Uterus (tissue), 2 donors: ENCODE measurements around the gene SCAMP4.

ENCODE experiments used
- POLR2A ChIP-seq, 2 donors: fragments of 450-650 bp; IDR thresholded peaks; one replicate each; pipeline ENCODE4 v1.6.1; 2016; ENCODE audit warnings: antibody characterized with exemption in 2 of 2, mild to moderate bottlenecking in 1 of 2, moderate library complexity in 1 of 2
- TF ChIP-seq, protein P1 (sequence below), 4 experiments: fragments of 200-600 bp in 2 of 4; fragments of 450-650 bp in 2 of 4; sonication (generic) in 2 of 4; IDR thresholded peaks; one replicate each; pipeline ENCODE4 v1.5.1; 2016 to 2019; ENCODE audit warnings: antibody characterized with exemption in 4 of 4, mild to moderate bottlenecking in 2 of 4, moderate library complexity in 1 of 4

DNA sequence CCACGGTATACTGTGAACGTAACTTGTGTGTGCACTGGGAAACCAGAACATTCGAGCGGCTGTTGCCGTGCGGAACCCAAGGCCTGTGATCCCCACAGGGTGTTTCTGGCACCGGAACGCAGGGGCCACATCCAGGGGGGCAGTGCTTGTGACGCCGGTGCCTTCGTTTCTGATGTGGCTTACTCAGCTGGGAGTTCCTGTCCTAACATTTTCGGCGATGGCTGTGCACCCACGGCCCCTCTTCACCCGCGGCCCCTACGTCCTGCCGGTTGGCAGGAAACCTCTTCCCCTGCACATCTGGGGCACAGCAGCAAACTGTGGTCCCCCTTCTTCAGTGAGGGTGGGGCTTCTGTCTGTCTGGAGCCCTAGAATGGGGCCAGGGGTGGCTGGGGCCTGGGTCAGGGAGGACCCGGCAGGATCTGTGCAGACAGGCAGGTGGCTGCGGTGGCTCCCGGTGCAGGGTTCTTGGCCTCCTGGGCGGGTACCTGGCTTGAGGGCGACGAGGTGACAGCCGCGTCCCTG, 61.9 kb downstream of the SCAMP4 start:
- TF ChIP-seq, protein P1, sequence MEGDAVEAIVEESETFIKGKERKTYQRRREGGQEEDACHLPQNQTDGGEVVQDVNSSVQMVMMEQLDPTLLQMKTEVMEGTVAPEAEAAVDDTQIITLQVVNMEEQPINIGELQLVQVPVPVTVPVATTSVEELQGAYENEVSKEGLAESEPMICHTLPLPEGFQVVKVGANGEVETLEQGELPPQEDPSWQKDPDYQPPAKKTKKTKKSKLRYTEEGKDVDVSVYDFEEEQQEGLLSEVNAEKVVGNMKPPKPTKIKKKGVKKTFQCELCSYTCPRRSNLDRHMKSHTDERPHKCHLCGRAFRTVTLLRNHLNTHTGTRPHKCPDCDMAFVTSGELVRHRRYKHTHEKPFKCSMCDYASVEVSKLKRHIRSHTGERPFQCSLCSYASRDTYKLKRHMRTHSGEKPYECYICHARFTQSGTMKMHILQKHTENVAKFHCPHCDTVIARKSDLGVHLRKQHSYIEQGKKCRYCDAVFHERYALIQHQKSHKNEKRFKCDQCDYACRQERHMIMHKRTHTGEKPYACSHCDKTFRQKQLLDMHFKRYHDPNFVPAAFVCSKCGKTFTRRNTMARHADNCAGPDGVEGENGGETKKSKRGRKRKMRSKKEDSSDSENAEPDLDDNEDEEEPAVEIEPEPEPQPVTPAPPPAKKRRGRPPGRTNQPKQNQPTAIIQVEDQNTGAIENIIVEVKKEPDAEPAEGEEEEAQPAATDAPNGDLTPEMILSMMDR (IDR thresholded peaks at IDR 0.05) = no peak
- no peak for TF ChIP-seq POLR2A (IDR thresholded peaks at IDR 0.05)
